PC-3 (cell line): ENCODE measurements around the gene COL4A1.

Experiments used
- EZH2 ChIP-seq: fragments of 300-600 bp; sonication (generic); IDR thresholded peaks from one replicate; pipeline ENCODE4 v1.6.1; 2017; ENCODE audit warnings: antibody characterized with exemption, mild to moderate bottlenecking, low read length; ENCODE audit not compliant: unreplicated experiment
- TF ChIP-seq, protein P1 (sequence below): fragments of 300-600 bp; sonication (generic); conservative IDR thresholded peaks from 2 replicates; pipeline ENCODE4 v1.5.1; 2017; ENCODE audit warnings: antibody characterized with exemption, low read depth, mild to moderate bottlenecking, low read length

DNA sequence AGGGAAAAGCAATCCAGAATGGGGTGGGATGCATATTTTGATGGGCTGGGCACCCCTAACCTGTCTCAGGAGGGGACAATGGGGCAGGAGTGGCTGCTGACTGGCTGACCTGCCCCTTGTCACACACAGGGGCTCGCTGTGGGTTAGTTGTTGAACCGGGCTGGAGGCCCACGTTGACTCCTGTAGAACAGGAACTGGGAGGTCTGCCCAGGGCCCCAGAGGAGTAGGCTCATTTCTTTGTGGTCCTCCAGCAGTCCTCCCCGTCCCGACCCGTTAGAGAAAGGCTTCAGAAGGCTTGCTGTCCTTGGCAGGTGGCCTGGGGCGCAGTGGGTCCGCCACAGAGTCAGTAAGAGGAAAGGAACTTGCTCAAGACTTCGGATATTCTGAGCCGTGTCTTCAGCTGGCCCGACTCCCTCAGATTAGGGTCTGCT lies 70.1 kb downstream of the COL4A1 start:
- TF ChIP-seq, protein P1, sequence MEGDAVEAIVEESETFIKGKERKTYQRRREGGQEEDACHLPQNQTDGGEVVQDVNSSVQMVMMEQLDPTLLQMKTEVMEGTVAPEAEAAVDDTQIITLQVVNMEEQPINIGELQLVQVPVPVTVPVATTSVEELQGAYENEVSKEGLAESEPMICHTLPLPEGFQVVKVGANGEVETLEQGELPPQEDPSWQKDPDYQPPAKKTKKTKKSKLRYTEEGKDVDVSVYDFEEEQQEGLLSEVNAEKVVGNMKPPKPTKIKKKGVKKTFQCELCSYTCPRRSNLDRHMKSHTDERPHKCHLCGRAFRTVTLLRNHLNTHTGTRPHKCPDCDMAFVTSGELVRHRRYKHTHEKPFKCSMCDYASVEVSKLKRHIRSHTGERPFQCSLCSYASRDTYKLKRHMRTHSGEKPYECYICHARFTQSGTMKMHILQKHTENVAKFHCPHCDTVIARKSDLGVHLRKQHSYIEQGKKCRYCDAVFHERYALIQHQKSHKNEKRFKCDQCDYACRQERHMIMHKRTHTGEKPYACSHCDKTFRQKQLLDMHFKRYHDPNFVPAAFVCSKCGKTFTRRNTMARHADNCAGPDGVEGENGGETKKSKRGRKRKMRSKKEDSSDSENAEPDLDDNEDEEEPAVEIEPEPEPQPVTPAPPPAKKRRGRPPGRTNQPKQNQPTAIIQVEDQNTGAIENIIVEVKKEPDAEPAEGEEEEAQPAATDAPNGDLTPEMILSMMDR = no peak
- TF ChIP-seq EZH2 = no peak
